OCI-LY3 (cell line): ENCODE data around the gene ZNF626.
"Not testable (repeated sequence)": the region's sequence is repeated elsewhere in the genome, so short reads cannot be mapped to it uniquely, and the experiment has no call there.

Source experiments
- H2AFZ ChIP-seq: fragments of 200-600, 300-600 bp; shearing (Covaris generic); 2 replicates; pipeline ENCODE4 v1.6.0; 2014; ENCODE audit warnings: antibody characterized with exemption, low read depth, low read length
- H3K27ac ChIP-seq: fragments of 200-600, 300-600 bp; sonication (generic); 2 replicates; pipeline ENCODE4 v1.5.1; 2014; ENCODE audit warnings: mild to moderate bottlenecking, low read length, moderate library complexity, mixed read lengths
- H3K27me3 ChIP-seq: fragments of 200-600, 300-600 bp; sonication (generic); 2 replicates; pipeline ENCODE4 v1.6.1; 2014; ENCODE audit warnings: low read depth, low read length, mixed read lengths
- H3K36me3 ChIP-seq: fragments of 200-600, 300-600 bp; sonication (generic); replicated peaks from 2 replicates; pipeline ENCODE3; 2014; ENCODE audit warnings: low read depth, low read length, mixed read lengths
- H3K4me1 ChIP-seq: fragments of 300-600, 200-600 bp; sonication (generic); 2 replicates; pipeline ENCODE4 v1.6.1; 2014; ENCODE audit warnings: low read length, mixed read lengths
- H3K4me2 ChIP-seq: fragments of 200-600, 300-600 bp; sonication (generic); 2 replicates; pipeline ENCODE4 v1.6.1; 2014; ENCODE audit warnings: low read length, mixed read lengths
- H3K4me3 ChIP-seq: fragments of 300-600, 200-600 bp; sonication (generic); 2 replicates; pipeline ENCODE4 v1.5.1; 2014; ENCODE audit warnings: antibody characterized with exemption, mild to moderate bottlenecking, low read length, moderate library complexity
- H3K79me2 ChIP-seq: fragments of 300-600, 200-600 bp; shearing (Covaris generic); 2 replicates; pipeline ENCODE4 v1.6.1; 2014; ENCODE audit warnings: mild to moderate bottlenecking, low read length, mixed read lengths
- H3K9ac ChIP-seq: fragments of 300-600, 200-600 bp; shearing (Covaris generic); 2 replicates; pipeline ENCODE4 v1.6.0; 2014; ENCODE audit warnings: mild to moderate bottlenecking, low read length, moderate library complexity
- H3K9me3 ChIP-seq: fragments of 200-600, 300-600 bp; shearing (Covaris generic); 2 replicates; pipeline ENCODE4 v1.6.1; 2014; ENCODE audit warnings: low read length, mixed read lengths; ENCODE audit not compliant: insufficient read depth
- H4K20me1 ChIP-seq: fragments of 200-600, 300-600 bp; sonication (generic); 2 replicates; pipeline ENCODE4 v1.6.1; 2016; ENCODE audit warnings: low read length, mixed read lengths; ENCODE audit not compliant: insufficient read depth
- CTCF ChIP-seq: fragments of 200-600, 300-600 bp; sonication (generic); IDR thresholded peaks from 2 replicates; pipeline ENCODE4 v1.5.1; 2014; ENCODE audit warnings: antibody characterized with exemption, low read length, low read depth
- EZH2phosphoT487 ChIP-seq: fragments of 200-600 bp; shearing (Covaris generic); IDR thresholded peaks from 2 replicates; pipeline ENCODE4 v1.6.1; 2018; ENCODE audit warnings: antibody characterized with exemption, mixed run types, low read depth

Gene ZNF626

GRCh38 chr19:20616071-20616470 is 45.3 kb downstream of the ZNF626 start:
- Histone ChIP-seq H3K27ac (no peak overlapping the region), H3K4me1 (no peaks in the 10 kb centered on the region), H2AFZ (no peak overlapping the region), H3K36me3 (no peaks in the 10 kb centered on the region), H3K27me3 (no peaks in the 10 kb centered on the region), H3K4me2 (no peak overlapping the region), H3K79me2 (no peaks in the 10 kb centered on the region), H3K4me3 (no peak overlapping the region), H4K20me1 (no peaks in the 10 kb centered on the region), H3K9me3 (peaks cover 6% of the 10 kb centered on the region; the same call in 1 of the 2 replicates), H3K9ac (no peak overlapping the region)
- TF ChIP-seq CTCF (no peak), EZH2phosphoT487 (no peak)

GRCh38 chr19:20614971-20615370 is 46.4 kb downstream of the ZNF626 start:
- not testable (repeated sequence) for H3K4me3 ChIP-seq, H3K9me3 ChIP-seq, H3K4me1 ChIP-seq, H3K79me2 ChIP-seq, H3K9ac ChIP-seq, H3K36me3 ChIP-seq, H3K4me2 ChIP-seq, H4K20me1 ChIP-seq, H2AFZ ChIP-seq, H3K27me3 ChIP-seq, H3K27ac ChIP-seq

- no peaks in the 10 kb centered on the region for H3K4me1 ChIP-seq
- H3K4me2 ChIP-seq: no peak overlapping the region
- no peak overlapping the region for H2AFZ ChIP-seq
- H3K27ac ChIP-seq: no peak overlapping the region
- H3K4me3 ChIP-seq: no peak overlapping the region
- no peaks in the 10 kb centered on the region for H3K27me3 ChIP-seq
- H4K20me1 ChIP-seq: no peaks in the 10 kb centered on the region
- H3K9me3 ChIP-seq: peaks cover 4% of the 10 kb centered on the region; the same call in 1 of the 2 replicates
- no peak for TF ChIP-seq CTCF
- no peak for TF ChIP-seq EZH2phosphoT487
- H3K79me2 ChIP-seq: no peaks in the 10 kb centered on the region
- H3K36me3 ChIP-seq: no peaks in the 10 kb centered on the region
- H3K9ac ChIP-seq: no peak overlapping the region
Observed at GRCh38 chr19:20612711-20613316, 48.6 kb downstream of the ZNF626 start.

- Histone ChIP-seq H4K20me1 (no peaks in the 10 kb centered on the region), H3K4me3 (no peak overlapping the region), H3K9me3 (no peaks in the 10 kb centered on the region; the same call in 1 of the 2 replicates), H3K27me3 (no peaks in the 10 kb centered on the region), H3K27ac (no peak overlapping the region), H3K79me2 (no peaks in the 10 kb centered on the region), H3K9ac (no peak overlapping the region), H3K4me2 (no peak overlapping the region), H2AFZ (no peak overlapping the region), H3K4me1 (no peaks in the 10 kb centered on the region), H3K36me3 (no peaks in the 10 kb centered on the region)
- TF ChIP-seq CTCF: no peak
- TF ChIP-seq EZH2phosphoT487: no peak
Observed at GRCh38 chr19:20611866-20612265, 49.5 kb downstream of the ZNF626 start.
